ENCODE measurements around the gene ZNF24.

ZNF24 gene

GRCh38 chr18:35334821-35335220 is 9.4 kb downstream of the ZNF24 start:
- no peak overlapping the region for H3K27ac Mint-ChIP-seq
- H3K4me1 Mint-ChIP-seq (ENCODE audit: low read depth), result peaks cover 52% of the 10 kb centered on the region
- H3K27me3 Mint-ChIP-seq, result no peaks in the 10 kb centered on the region
- H3K36me3 Mint-ChIP-seq, result peaks cover 18% of the 10 kb centered on the region
- no peak overlapping the region for H3K4me3 Mint-ChIP-seq
- no peaks in the 10 kb centered on the region for H3K9me3 Mint-ChIP-seq (ENCODE audit: low read depth)

- Mint-ChIP-seq H3K9me3 (ENCODE audit: low read depth) (no peaks in the 10 kb centered on the region), H3K36me3 (peaks cover 18% of the 10 kb centered on the region), H3K27ac (no peak overlapping the region), H3K4me1 (ENCODE audit: low read depth) (peaks cover 46% of the 10 kb centered on the region), H3K4me3 (no peak overlapping the region), H3K27me3 (no peaks in the 10 kb centered on the region)
Measured at GRCh38 chr18:35334212-35334611, 10.0 kb downstream of the ZNF24 start.

GRCh38 chr18:35331367-35332087 is 12.7 kb downstream of the ZNF24 start:
- no peaks in the 10 kb centered on the region for H3K27me3 Mint-ChIP-seq
- no peak overlapping the region for H3K4me3 Mint-ChIP-seq
- peaks cover 22% of the 10 kb centered on the region for H3K36me3 Mint-ChIP-seq
- H3K27ac Mint-ChIP-seq, result no peak overlapping the region
- peaks cover 21% of the 10 kb centered on the region for H3K4me1 Mint-ChIP-seq (ENCODE audit: low read depth)
- no peaks in the 10 kb centered on the region for H3K9me3 Mint-ChIP-seq (ENCODE audit: low read depth)

GRCh38 chr18:35328868-35329267 is 15.4 kb downstream of the ZNF24 start:
- H3K4me3 Mint-ChIP-seq, result no peak overlapping the region
- H3K36me3 Mint-ChIP-seq, result peaks cover 13% of the 10 kb centered on the region
- H3K4me1 Mint-ChIP-seq (ENCODE audit: low read depth), result peaks cover 5% of the 10 kb centered on the region
- H3K9me3 Mint-ChIP-seq (ENCODE audit: low read depth), result no peaks in the 10 kb centered on the region
- no peaks in the 10 kb centered on the region for H3K27me3 Mint-ChIP-seq
- no peak overlapping the region for H3K27ac Mint-ChIP-seq

- Mint-ChIP-seq H3K4me3 (no peak overlapping the region), H3K27ac (no peak overlapping the region), H3K9me3 (ENCODE audit: low read depth) (no peaks in the 10 kb centered on the region), H3K27me3 (no peaks in the 10 kb centered on the region), H3K36me3 (peaks cover 7% of the 10 kb centered on the region), H3K4me1 (ENCODE audit: low read depth) (no peaks in the 10 kb centered on the region)
Measured at GRCh38 chr18:35326695-35327387, 17.4 kb downstream of the ZNF24 start.

- Mint-ChIP-seq H3K27me3 (no peaks in the 10 kb centered on the region), H3K4me3 (no peak overlapping the region), H3K4me1 (ENCODE audit: low read depth) (no peaks in the 10 kb centered on the region), H3K9me3 (ENCODE audit: low read depth) (no peaks in the 10 kb centered on the region), H3K27ac (no peak overlapping the region), H3K36me3 (peaks cover 7% of the 10 kb centered on the region)
Measured at GRCh38 chr18:35324926-35325655, 19.1 kb downstream of the ZNF24 start.

- no peaks in the 10 kb centered on the region for H3K27me3 Mint-ChIP-seq
- peaks cover 7% of the 10 kb centered on the region for H3K36me3 Mint-ChIP-seq
- no peak overlapping the region for H3K27ac Mint-ChIP-seq
- no peaks in the 10 kb centered on the region for H3K9me3 Mint-ChIP-seq (ENCODE audit: low read depth)
- H3K4me1 Mint-ChIP-seq (ENCODE audit: low read depth), result no peaks in the 10 kb centered on the region
- no peak overlapping the region for H3K4me3 Mint-ChIP-seq
Measured at GRCh38 chr18:35322486-35323458, 21.4 kb downstream of the ZNF24 start.

GRCh38 chr18:35311496-35311895 is 32.7 kb downstream of the ZNF24 start:
- H3K27ac Mint-ChIP-seq, result no peak overlapping the region
- no peak overlapping the region for H3K4me3 Mint-ChIP-seq
- no peaks in the 10 kb centered on the region for H3K27me3 Mint-ChIP-seq
- H3K4me1 Mint-ChIP-seq (ENCODE audit: low read depth), result no peaks in the 10 kb centered on the region
- H3K36me3 Mint-ChIP-seq, result peaks cover 45% of the 10 kb centered on the region
- H3K9me3 Mint-ChIP-seq (ENCODE audit: low read depth), result peaks cover 50% of the 10 kb centered on the region

- no peaks in the 10 kb centered on the region for H3K4me1 Mint-ChIP-seq (ENCODE audit: low read depth)
- peaks cover 63% of the 10 kb centered on the region for H3K36me3 Mint-ChIP-seq
- H3K27ac Mint-ChIP-seq, result no peak overlapping the region
- H3K9me3 Mint-ChIP-seq (ENCODE audit: low read depth), result peaks cover 54% of the 10 kb centered on the region
- H3K4me3 Mint-ChIP-seq, result no peak overlapping the region
- H3K27me3 Mint-ChIP-seq, result no peaks in the 10 kb centered on the region
Measured at GRCh38 chr18:35306588-35307250, 37.5 kb downstream of the ZNF24 start.

- no peak overlapping the region for H3K4me3 Mint-ChIP-seq
- no peaks in the 10 kb centered on the region for H3K4me1 Mint-ChIP-seq (ENCODE audit: low read depth)
- no peak overlapping the region for H3K27ac Mint-ChIP-seq
- H3K9me3 Mint-ChIP-seq (ENCODE audit: low read depth), result peaks cover 61% of the 10 kb centered on the region
- no peaks in the 10 kb centered on the region for H3K27me3 Mint-ChIP-seq
- peaks cover 76% of the 10 kb centered on the region for H3K36me3 Mint-ChIP-seq
Measured at GRCh38 chr18:35303610-35304009, 40.6 kb downstream of the ZNF24 start.

- H3K4me1 Mint-ChIP-seq (ENCODE audit: low read depth), result peaks cover 43% of the 10 kb centered on the region
- no peaks in the 10 kb centered on the region for H3K27me3 Mint-ChIP-seq
- peaks cover 23% of the 10 kb centered on the region for H3K9me3 Mint-ChIP-seq (ENCODE audit: low read depth)
- H3K27ac Mint-ChIP-seq, result no peak overlapping the region
- H3K36me3 Mint-ChIP-seq, result peaks cover 68% of the 10 kb centered on the region
- no peak overlapping the region for H3K4me3 Mint-ChIP-seq
Measured at GRCh38 chr18:35296060-35296459, 48.2 kb downstream of the ZNF24 start.

GRCh38 chr18:35291166-35291565 is 53.1 kb downstream of the ZNF24 start:
- Mint-ChIP-seq H3K9me3 (ENCODE audit: low read depth) (peaks cover 4% of the 10 kb centered on the region), H3K36me3 (peaks cover 31% of the 10 kb centered on the region), H3K4me3 (peak overlapping the region; percentile 99), H3K27me3 (no peaks in the 10 kb centered on the region), H3K4me1 (ENCODE audit: low read depth) (peaks cover 67% of the 10 kb centered on the region), H3K27ac (peak overlapping the region; percentile 95)

- Mint-ChIP-seq H3K4me3 (peak within 1 kb of the TSS; percentile 99), H3K9me3 (ENCODE audit: low read depth) (peaks cover 9% of the 10 kb centered on the region), H3K4me1 (ENCODE audit: low read depth) (peaks cover 63% of the 10 kb centered on the region), H3K27ac (peak within 1 kb of the TSS; percentile 95), H3K27me3 (no peaks in the 10 kb centered on the region), H3K36me3 (peaks cover 27% of the 10 kb centered on the region)
Measured at GRCh38 chr18:35290094-35290735, 54.0 kb downstream of the ZNF24 start, which contains the start of gene ZSCAN30. Gene ZSCAN30 (minus strand): TSS chr18:35290229. CDS start chr18:35264352, 25,877 bp downstream.
